GM12878 (cell line): ENCODE results near the gene NAP1L1. TPM values are rescaled to one million over a fixed set of nuclear protein-coding genes. Genes with fewer than 3 reads are reported as not detected.

Experiments
- ATAC-seq: fragments of 200-7000 bp; cut with Tn5 transposase; 3 replicates; pipeline ENCODE4 v1.9.1; 2020; ENCODE audit warnings: mild to moderate bottlenecking, moderate library complexity
- BruUV-seq: library from RNA; stranded (reverse); fragments of 400-500 nt; replicated peaks from 2 replicates; lab custom pipeline; 2021; lab: Mats Ljungman, UMichigan
- CTCF ChIA-PET: fragments of 300-600 bp; sonication (Branson Sonifier 250); formaldehyde crosslinking; extraction: SDS; loops from one replicate; lab custom pipeline; 2021; ENCODE audit warnings: inconsistent platforms; lab: Yijun Ruan, JAX
- POLR2A ChIA-PET: fragments of 350-600 bp; formaldehyde crosslinking; extraction: SDS; loops from one replicate; lab custom pipeline; 2021; ENCODE audit warnings: inconsistent platforms; lab: Charles Lee
- RAD21 ChIA-PET: fragments of 300-600 bp; sonication (Branson Sonifier 250); formaldehyde crosslinking; loops from one replicate; lab custom pipeline; 2023; ENCODE audit warnings: antibody characterized with exemption; ENCODE audit not compliant: unreplicated experiment; lab: Charles Lee
- SMC1A ChIA-PET: fragments of 300-600 bp; sonication (Branson Sonifier 250); formaldehyde crosslinking; loops from one replicate; lab custom pipeline; 2023; ENCODE audit not compliant: unreplicated experiment, uncharacterized antibody; lab: Charles Lee
- DNase-seq: peaks from one replicate; pipeline ENCODE4 v3.0.0-alpha.2; 2011; ENCODE audit warnings: low read depth, low spot score
- FAIRE-seq: peaks from 3 replicates; lab custom pipeline; 2011; peaks lifted over from hg19 to GRCh38; lab: Jason Lieb, UNC
- H2AFZ ChIP-seq: 2 replicates; pipeline ENCODE4 v1.6.0; 2011; ENCODE audit warnings: low read depth, low read length, control low read depth; ENCODE audit not compliant: control insufficient read depth
- H3K27ac ChIP-seq: 2 replicates; pipeline ENCODE4 v1.5.1; 2011; ENCODE audit warnings: control low read depth; ENCODE audit not compliant: control insufficient read depth, insufficient read depth
- H3K27me3 ChIP-seq, 2 experiments: replicated peaks in 1 of 2; 2 replicates each; pipeline versions ENCODE4 v1.6.0 to v1.6.1; 2011; ENCODE audit warnings: low read length in 1 of 2; ENCODE audit not compliant: control insufficient read depth in 2 of 2, insufficient read depth in 2 of 2
- H3K36me3 ChIP-seq, 2 experiments: 2 replicates each; pipeline ENCODE4 v1.5.1; 2011; ENCODE audit warnings: low read length in 1 of 2; ENCODE audit not compliant: control insufficient read depth in 2 of 2, insufficient read depth in 2 of 2
- H3K4me1 ChIP-seq: 2 replicates; pipeline ENCODE4 v1.6.1; 2011; ENCODE audit warnings: mild to moderate bottlenecking, low read length, moderate library complexity, mixed read lengths; ENCODE audit not compliant: control insufficient read depth, insufficient read depth
- H3K4me2 ChIP-seq: 2 replicates; pipeline ENCODE4 v1.6.0; 2011; ENCODE audit warnings: control low read depth; ENCODE audit not compliant: control insufficient read depth, insufficient read depth
- H3K4me3 ChIP-seq: fragments of 200-600 bp; sonication (generic); 2 replicates; pipeline ENCODE4 v1.5.1; 2016
- H3K79me2 ChIP-seq: 2 replicates; pipeline ENCODE4 v1.6.0; 2011; ENCODE audit warnings: low read length; ENCODE audit not compliant: control insufficient read depth, insufficient read depth
- H3K9ac ChIP-seq: 2 replicates; pipeline ENCODE4 v1.8.0; 2011; ENCODE audit warnings: low read length, control low read depth, mixed read lengths; ENCODE audit not compliant: control insufficient read depth, insufficient read depth
- H3K9me3 ChIP-seq: replicated peaks from 3 replicates; pipeline ENCODE4 v1.5.1; 2011; ENCODE audit warnings: mild to moderate bottlenecking, low read length; ENCODE audit not compliant: control insufficient read depth, insufficient read depth
- H4K20me1 ChIP-seq: 2 replicates; pipeline ENCODE4 v1.6.0; 2011; ENCODE audit not compliant: control insufficient read depth, insufficient read depth
- BMI1 ChIP-seq: fragments of 450-650 bp; IDR thresholded peaks from 2 replicates; pipeline ENCODE4 v1.6.1; 2016; ENCODE audit warnings: mild to moderate bottlenecking, moderate library complexity, borderline replicate concordance
- CBX5 ChIP-seq: sonication (generic); IDR thresholded peaks from 2 replicates; pipeline ENCODE4 v1.6.1; 2016; ENCODE audit warnings: low read depth, moderate library complexity, mild to moderate bottlenecking, inconsistent platforms
- CEBPB ChIP-seq, 2 experiments: fragments of 150-350 bp in 1 of 2; IDR thresholded peaks; 2 replicates each; pipeline ENCODE4 v1.6.1; 2012 to 2014; ENCODE audit warnings: low read depth in 2 of 2, low read length in 2 of 2, borderline replicate concordance in 1 of 2, inconsistent platforms in 1 of 2
- CHD1 ChIP-seq: IDR thresholded peaks from 2 replicates; pipeline ENCODE4 v1.6.1; 2012; ENCODE audit warnings: low read depth, low read length, improper control_type of control experiment
- CREB1 ChIP-seq: IDR thresholded peaks from 2 replicates; pipeline ENCODE4 v1.6.1; 2012; ENCODE audit warnings: low read depth, mild to moderate bottlenecking, inconsistent platforms
- EGR1 ChIP-seq, 2 experiments: IDR thresholded peaks; 1 replicate in 1 of 2; 2 replicates in 1 of 2; pipeline ENCODE4 v1.6.1; 2011 to 2012; ENCODE audit warnings: low read depth in 2 of 2, low read length in 2 of 2, borderline replicate concordance in 1 of 2, mild to moderate bottlenecking in 1 of 2, moderate library complexity in 1 of 2
- HDGF ChIP-seq: fragments of 450-650 bp; IDR thresholded peaks from 2 replicates; pipeline ENCODE4 v1.6.1; 2016; ENCODE audit warnings: antibody characterized with exemption
- IRF4 ChIP-seq: IDR thresholded peaks from 2 replicates; pipeline ENCODE4 v1.6.1; 2011; ENCODE audit warnings: low read depth, low read length
- MTA3 ChIP-seq: IDR thresholded peaks from 2 replicates; pipeline ENCODE4 v1.6.1; 2012; ENCODE audit warnings: low read length, inconsistent platforms, borderline replicate concordance
- NFYB ChIP-seq: IDR thresholded peaks from 2 replicates; pipeline ENCODE4 v1.6.1; 2011; ENCODE audit warnings: low read depth, mild to moderate bottlenecking, low read length, improper control_type of control experiment, moderate library complexity; ENCODE audit not compliant: insufficient read depth
- NR2C1 ChIP-seq: fragments of 450-650 bp; IDR thresholded peaks from 2 replicates; pipeline ENCODE4 v1.6.1; 2017; ENCODE audit warnings: antibody characterized with exemption, mild to moderate bottlenecking, moderate library complexity
- RAD21 ChIP-seq: IDR thresholded peaks from 2 replicates; pipeline ENCODE4 v1.6.1; 2011; ENCODE audit warnings: mild to moderate bottlenecking, low read depth, low read length, moderate library complexity; ENCODE audit not compliant: insufficient read depth
- SIX5 ChIP-seq: IDR thresholded peaks from 2 replicates; pipeline ENCODE4 v1.6.1; 2011; ENCODE audit warnings: mild to moderate bottlenecking, low read depth, low read length, moderate library complexity; ENCODE audit not compliant: severe bottlenecking
- SMC3 ChIP-seq: IDR thresholded peaks from 2 replicates; pipeline ENCODE4 v1.6.1; 2011; ENCODE audit warnings: low read length, improper control_type of control experiment, borderline replicate concordance
- ZNF622 ChIP-seq: fragments of 450-650 bp; IDR thresholded peaks from 2 replicates; pipeline ENCODE4 v1.6.1; 2017; ENCODE audit warnings: mild to moderate bottlenecking, inconsistent platforms
- WGBS: methylation state at CpG from one replicate; pipeline ENCODE4 v1.1.6; 2016; ENCODE audit warnings: low lambda C conversion rate; ENCODE audit not compliant: insufficient replicate concordance, insufficient coverage; ENCODE audit errors: missing lambda C conversion rate; 5-methylcytosine and 5-hydroxymethylcytosine counted together
- in situ Hi-C: fragments of 300-500 bp; cut with MboI; formaldehyde crosslinking; loops from 9 replicates; pipeline ENCODE4 v1.14.3; 2018; ENCODE audit warnings: mixed read lengths
- intact Hi-C: fragments of 100-400 bp; cut with micrococcal nuclease; formaldehyde crosslinking; loops from one replicate; pipeline ENCODE4 v1.14.2; 2022; ENCODE audit not compliant: unreplicated experiment
- polyA plus RNA-seq, 11 experiments: library from polyadenylated mRNA; depleted of rRNA in 4 of 11; unstranded in 6 of 11; stranded (reverse) in 5 of 11; fragments of >200 nt; fragmentation: Nextera tagmentation in 4 of 11; fragmentation: Illumina TruSeq in 1 of 11; extraction: Ambion mirVana in 4 of 11; extraction: Trizol in 1 of 11; gene quantifications; 1 replicate in 1 of 11; 2 replicates in 10 of 11; pipeline versions ENCODE4 v1.2.1 to v1.2.3, GENCODE V29; 2011 to 2016; ENCODE audit warnings: inconsistent platforms in 2 of 11, missing spikeins in 2 of 11, low read depth in 1 of 11
- total RNA-seq, 4 experiments: library from RNA; depleted of rRNA in 3 of 4; stranded (reverse); fragments of >200 nt in 3 of 4; fragmentation: Illumina TruSeq in 1 of 4; extraction: Trizol in 1 of 4; gene quantifications; 2 replicates each; pipeline versions ENCODE4 v1.2.1 to v1.2.3, GENCODE V29; 2013 to 2021
- TF ChIP-seq, protein P1 (sequence below): fragments of 450-650 bp; IDR thresholded peaks from 2 replicates; pipeline ENCODE4 v1.6.1; 2016; ENCODE audit warnings: mild to moderate bottlenecking, moderate library complexity, borderline replicate concordance
- TF ChIP-seq, protein P2 (sequence below): IDR thresholded peaks from 2 replicates; pipeline ENCODE4 v1.6.1; 2011; ENCODE audit warnings: mild to moderate bottlenecking, low read depth, low read length, moderate library complexity; ENCODE audit not compliant: insufficient replicate concordance
- TF ChIP-seq, protein P3 (sequence below): fragments of 450-650 bp; IDR thresholded peaks from 2 replicates; pipeline ENCODE4 v1.6.1; 2017; ENCODE audit warnings: mild to moderate bottlenecking, low read depth, inconsistent platforms; ENCODE audit not compliant: poor library complexity, severe bottlenecking

Gene NAP1L1
- total and polyA plus RNA-seq, 10 of the 15 experiments (the other 5 are each of a cell fraction or from before 2014, with no cell fraction given), result 256 to 1,036 (median 536) TPM

DNA sequence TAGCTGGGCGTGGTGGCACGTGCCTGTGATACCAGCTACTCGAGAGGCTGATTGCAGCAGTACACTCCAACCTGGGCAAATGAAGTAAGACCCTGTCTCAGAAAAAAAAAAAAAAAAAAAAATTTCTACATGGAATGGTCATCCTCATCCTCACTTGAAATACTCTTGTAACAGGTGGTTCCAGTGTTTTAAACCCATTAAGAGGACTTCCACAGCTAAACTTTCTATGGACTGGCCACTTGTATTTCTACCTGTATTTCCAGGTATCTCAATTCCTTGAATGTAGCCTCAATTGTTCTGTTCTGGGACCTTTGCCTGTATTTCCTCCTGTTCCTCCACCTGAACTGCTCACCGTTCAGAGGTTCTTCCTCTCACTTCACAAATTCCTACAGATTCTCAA is 41.1 kb downstream of the NAP1L1 start:
- TF ChIP-seq IRF4, result no peak
- no peak for TF ChIP-seq SMC3
- no peak for TF ChIP-seq EGR1 (IDR thresholded peaks at IDR 0.05; ENCODE audit: borderline replicate concordance in 1 of 2, low read depth in 2 of 2, low read length in 2 of 2)
- no peak for TF ChIP-seq MTA3
- no peak for TF ChIP-seq RAD21
- no peak for TF ChIP-seq NFYB
- no peak for TF ChIP-seq CHD1
- no peak for TF ChIP-seq CEBPB (IDR thresholded peaks at IDR 0.05; ENCODE audit: borderline replicate concordance in 1 of 2, low read depth in 2 of 2, low read length in 2 of 2)
- TF ChIP-seq NR2C1, result no peak
- no peak for TF ChIP-seq CREB1
- TF ChIP-seq BMI1, result no peak
- no peak for TF ChIP-seq ZNF622
- TF ChIP-seq HDGF, result no peak
- TF ChIP-seq, protein P1, sequence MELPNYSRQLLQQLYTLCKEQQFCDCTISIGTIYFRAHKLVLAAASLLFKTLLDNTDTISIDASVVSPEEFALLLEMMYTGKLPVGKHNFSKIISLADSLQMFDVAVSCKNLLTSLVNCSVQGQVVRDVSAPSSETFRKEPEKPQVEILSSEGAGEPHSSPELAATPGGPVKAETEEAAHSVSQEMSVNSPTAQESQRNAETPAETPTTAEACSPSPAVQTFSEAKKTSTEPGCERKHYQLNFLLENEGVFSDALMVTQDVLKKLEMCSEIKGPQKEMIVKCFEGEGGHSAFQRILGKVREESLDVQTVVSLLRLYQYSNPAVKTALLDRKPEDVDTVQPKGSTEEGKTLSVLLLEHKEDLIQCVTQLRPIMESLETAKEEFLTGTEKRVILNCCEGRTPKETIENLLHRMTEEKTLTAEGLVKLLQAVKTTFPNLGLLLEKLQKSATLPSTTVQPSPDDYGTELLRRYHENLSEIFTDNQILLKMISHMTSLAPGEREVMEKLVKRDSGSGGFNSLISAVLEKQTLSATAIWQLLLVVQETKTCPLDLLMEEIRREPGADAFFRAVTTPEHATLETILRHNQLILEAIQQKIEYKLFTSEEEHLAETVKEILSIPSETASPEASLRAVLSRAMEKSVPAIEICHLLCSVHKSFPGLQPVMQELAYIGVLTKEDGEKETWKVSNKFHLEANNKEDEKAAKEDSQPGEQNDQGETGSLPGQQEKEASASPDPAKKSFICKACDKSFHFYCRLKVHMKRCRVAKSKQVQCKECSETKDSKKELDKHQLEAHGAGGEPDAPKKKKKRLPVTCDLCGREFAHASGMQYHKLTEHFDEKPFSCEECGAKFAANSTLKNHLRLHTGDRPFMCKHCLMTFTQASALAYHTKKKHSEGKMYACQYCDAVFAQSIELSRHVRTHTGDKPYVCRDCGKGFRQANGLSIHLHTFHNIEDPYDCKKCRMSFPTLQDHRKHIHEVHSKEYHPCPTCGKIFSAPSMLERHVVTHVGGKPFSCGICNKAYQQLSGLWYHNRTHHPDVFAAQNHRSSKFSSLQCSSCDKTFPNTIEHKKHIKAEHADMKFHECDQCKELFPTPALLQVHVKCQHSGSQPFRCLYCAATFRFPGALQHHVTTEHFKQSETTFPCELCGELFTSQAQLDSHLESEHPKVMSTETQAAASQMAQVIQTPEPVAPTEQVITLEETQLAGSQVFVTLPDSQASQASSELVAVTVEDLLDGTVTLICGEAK, result no peak
- no peak for TF ChIP-seq SIX5
- TF ChIP-seq, protein P2, sequence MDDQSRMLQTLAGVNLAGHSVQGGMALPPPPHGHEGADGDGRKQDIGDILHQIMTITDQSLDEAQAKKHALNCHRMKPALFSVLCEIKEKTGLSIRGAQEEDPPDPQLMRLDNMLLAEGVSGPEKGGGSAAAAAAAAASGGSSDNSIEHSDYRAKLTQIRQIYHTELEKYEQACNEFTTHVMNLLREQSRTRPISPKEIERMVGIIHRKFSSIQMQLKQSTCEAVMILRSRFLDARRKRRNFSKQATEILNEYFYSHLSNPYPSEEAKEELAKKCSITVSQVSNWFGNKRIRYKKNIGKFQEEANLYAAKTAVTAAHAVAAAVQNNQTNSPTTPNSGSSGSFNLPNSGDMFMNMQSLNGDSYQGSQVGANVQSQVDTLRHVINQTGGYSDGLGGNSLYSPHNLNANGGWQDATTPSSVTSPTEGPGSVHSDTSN, result no peak
- TF ChIP-seq, protein P3, sequence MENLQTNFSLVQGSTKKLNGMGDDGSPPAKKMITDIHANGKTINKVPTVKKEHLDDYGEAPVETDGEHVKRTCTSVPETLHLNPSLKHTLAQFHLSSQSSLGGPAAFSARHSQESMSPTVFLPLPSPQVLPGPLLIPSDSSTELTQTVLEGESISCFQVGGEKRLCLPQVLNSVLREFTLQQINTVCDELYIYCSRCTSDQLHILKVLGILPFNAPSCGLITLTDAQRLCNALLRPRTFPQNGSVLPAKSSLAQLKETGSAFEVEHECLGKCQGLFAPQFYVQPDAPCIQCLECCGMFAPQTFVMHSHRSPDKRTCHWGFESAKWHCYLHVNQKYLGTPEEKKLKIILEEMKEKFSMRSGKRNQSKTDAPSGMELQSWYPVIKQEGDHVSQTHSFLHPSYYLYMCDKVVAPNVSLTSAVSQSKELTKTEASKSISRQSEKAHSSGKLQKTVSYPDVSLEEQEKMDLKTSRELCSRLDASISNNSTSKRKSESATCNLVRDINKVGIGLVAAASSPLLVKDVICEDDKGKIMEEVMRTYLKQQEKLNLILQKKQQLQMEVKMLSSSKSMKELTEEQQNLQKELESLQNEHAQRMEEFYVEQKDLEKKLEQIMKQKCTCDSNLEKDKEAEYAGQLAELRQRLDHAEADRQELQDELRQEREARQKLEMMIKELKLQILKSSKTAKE, result no peak
- no peak for TF ChIP-seq CBX5
- RAD21 ChIA-PET, result interaction anchor here (1.4 kb wide), 1 partner anchor 516 kb away, joined by 3 read pairs; no protein-coding TSS in a partner anchor

More for the DNA sequence above, 41.1 kb downstream of the NAP1L1 start:
- H2AFZ ChIP-seq, result no peak overlapping the region
- no peaks in the 10 kb centered on the region for H3K79me2 ChIP-seq
- no peak for FAIRE-seq
- ChIA-PET SMC1A (interaction anchor here (0.7 to 2.5 kb wide), 5 partner anchors 10 to 559 kb away, joined by 3 to 9 read pairs (median 3); no protein-coding TSS in a partner anchor), POLR2A (no interaction called here), CTCF (interaction anchor here (0.6 to 1.6 kb wide), 5 partner anchors 10 to 519 kb away, joined by 3 to 7 read pairs (median 4); no protein-coding TSS in a partner anchor)
- H3K4me2 ChIP-seq, result no peak overlapping the region
- BruUV-seq, result no TSS peak
- no peaks in the 10 kb centered on the region for H3K4me1 ChIP-seq
- no peak overlapping the region for H3K27ac ChIP-seq
- H4K20me1 ChIP-seq, result no peaks in the 10 kb centered on the region
- no peaks in the 10 kb centered on the region for H3K9me3 ChIP-seq
- H3K36me3 ChIP-seq, result peaks cover 0 to 9% of the 10 kb centered on the region in 2 experiments; a peak in 2 of 4 replicates
- in situ Hi-C loops, result no loop called here
- H3K4me3 ChIP-seq, result no peak overlapping the region
- intact Hi-C loops, result no loop called here
- H3K27me3 ChIP-seq, result no peaks in the 10 kb centered on the region
- no peak overlapping the region for H3K9ac ChIP-seq
- ATAC-seq, result no peak
- 93% methylated on average over 3 of the region's 4 CpGs for WGBS
- no peak for DNase-seq
